Adipose tissue (tissue), 3 donors: Measurements from ENCODE around the gene GPX6. TPM values are rescaled to one million over a fixed set of nuclear protein-coding genes. Genes with fewer than 3 reads are reported as not detected.
"Not testable (repeated sequence)": the region's sequence is repeated elsewhere in the genome, so short reads cannot be mapped to it uniquely, and the experiment has no call there.

ENCODE experiments used
- H3K27ac ChIP-seq: one replicate; pipeline ENCODE4 v1.5.1; 2013; ENCODE audit warnings: low read depth, low read length
- WGBS, 3 donors: extraction: QIAGEN DNeasy Blood & Tissue Kit; methylation state at CpG; one replicate each; pipeline ENCODE4 v1.1.7; 2013; 5-methylcytosine and 5-hydroxymethylcytosine counted together
- polyA plus RNA-seq, 3 donors: library from polyadenylated mRNA; stranded (reverse); fragments of 200-250 nt; gene quantifications; one replicate each; pipeline ENCODE4 v1.2.3, GENCODE V29; 2013
- donor health status: healthy with polysubstance abuse.
- donor health status: Bipolar disorder and iron deficiency.
- donor health status: healthy.

The GPX6 gene
- polyA plus RNA-seq, 3 donors = not detected

- WGBS, 3 donors = 8 to 14% (median 9%) methylated on average over 23 of the region's 23 CpGs
- H3K27ac ChIP-seq = no peak overlapping the region
Measured at GRCh38 chr6:28490205-28490890, 25.2 kb downstream of the GPX6 start.

GRCh38 chr6:28489366-28490204 is 26.0 kb downstream of the GPX6 start:
- H3K27ac ChIP-seq = no peak overlapping the region
- 2 to 6% (median 3%) methylated on average over 40 of the region's 40 CpGs for whole genome bisulfite sequencing, 3 donors

- H3K27ac ChIP-seq = no peak overlapping the region
Measured at GRCh38 chr6:28488916-28489365, 26.7 kb downstream of the GPX6 start.

GRCh38 chr6:28486988-28487742 is 28.4 kb downstream of the GPX6 start:
- H3K27ac ChIP-seq = no peak overlapping the region
- 59 to 66% (median 66%) methylated on average over 3 of the region's 3 CpGs for WGBS, 3 donors

More at GRCh38 chr6:28488916-28489365, 26.7 kb downstream of the GPX6 start:
- WGBS, 3 donors = 11 to 29% (median 14%) methylated on average over 14 of the region's 14 CpGs

GRCh38 chr6:28486533-28486932 is 29.1 kb downstream of the GPX6 start:
- WGBS, 3 donors = 78 to 87% (median 86%) methylated on average over 1 of the region's 1 CpG

GRCh38 chr6:28485482-28485881 is 30.1 kb downstream of the GPX6 start:
- 82 to 89% (median 87%) methylated on average over 3 of the region's 3 CpGs for WGBS, 3 donors
- H3K27ac ChIP-seq = no peak overlapping the region

More at GRCh38 chr6:28486533-28486932, 29.1 kb downstream of the GPX6 start:
- no peak overlapping the region for H3K27ac ChIP-seq

GRCh38 chr6:28480253-28480932 is 35.2 kb downstream of the GPX6 start:
- WGBS, 3 donors = 55 to 71% (median 67%) methylated on average over 9 of the region's 9 CpGs

GRCh38 chr6:28478518-28478917 is 37.1 kb downstream of the GPX6 start:
- WGBS, 3 donors = 42 to 56% (median 47%) methylated on average over 12 of the region's 12 CpGs
- H3K27ac ChIP-seq = no peak overlapping the region

More at GRCh38 chr6:28480253-28480932, 35.2 kb downstream of the GPX6 start:
- H3K27ac ChIP-seq = no peak overlapping the region

GRCh38 chr6:28474441-28475219 is 41.0 kb downstream of the GPX6 start:
- no peak overlapping the region for H3K27ac ChIP-seq
- WGBS, 3 donors = 3 to 8% (median 4%) methylated on average over 18 of the region's 18 CpGs

- WGBS, 3 donors = 89 to 96% (median 93%) methylated on average over 35 to 45 of the region's 45 CpGs
Measured at GRCh38 chr6:28469153-28469745, 46.3 kb downstream of the GPX6 start.

GRCh38 chr6:28468056-28468455 is 47.5 kb downstream of the GPX6 start:
- 69 to 88% (median 80%) methylated on average over 7 of the region's 7 CpGs for WGBS, 3 donors
- H3K27ac ChIP-seq = no peak overlapping the region

More at GRCh38 chr6:28469153-28469745, 46.3 kb downstream of the GPX6 start:
- H3K27ac ChIP-seq = not testable (repeated sequence)

- 41 to 55% (median 43%) methylated on average over 2 of the region's 2 CpGs for WGBS, 3 donors
- H3K27ac ChIP-seq = no peak overlapping the region
Measured at GRCh38 chr6:28462401-28462800, 53.2 kb downstream of the GPX6 start.

GRCh38 chr6:28458568-28458967 is 57.0 kb downstream of the GPX6 start:
- 56 to 85% (median 77%) methylated on average over 1 of the region's 1 CpG for WGBS, 3 donors
- no peak overlapping the region for H3K27ac ChIP-seq
